HG03521 (cell line): ENCODE results near the gene SLC2A1.

ENCODE experiments used
- ATAC-seq: cut with Tn5 transposase; IDR thresholded peaks from one replicate; pipeline ENCODE4 v1.9.1; 2021; ENCODE audit warnings: mild to moderate bottlenecking, moderate library complexity; ENCODE audit not compliant: unreplicated experiment

SLC2A1 gene

DNA sequence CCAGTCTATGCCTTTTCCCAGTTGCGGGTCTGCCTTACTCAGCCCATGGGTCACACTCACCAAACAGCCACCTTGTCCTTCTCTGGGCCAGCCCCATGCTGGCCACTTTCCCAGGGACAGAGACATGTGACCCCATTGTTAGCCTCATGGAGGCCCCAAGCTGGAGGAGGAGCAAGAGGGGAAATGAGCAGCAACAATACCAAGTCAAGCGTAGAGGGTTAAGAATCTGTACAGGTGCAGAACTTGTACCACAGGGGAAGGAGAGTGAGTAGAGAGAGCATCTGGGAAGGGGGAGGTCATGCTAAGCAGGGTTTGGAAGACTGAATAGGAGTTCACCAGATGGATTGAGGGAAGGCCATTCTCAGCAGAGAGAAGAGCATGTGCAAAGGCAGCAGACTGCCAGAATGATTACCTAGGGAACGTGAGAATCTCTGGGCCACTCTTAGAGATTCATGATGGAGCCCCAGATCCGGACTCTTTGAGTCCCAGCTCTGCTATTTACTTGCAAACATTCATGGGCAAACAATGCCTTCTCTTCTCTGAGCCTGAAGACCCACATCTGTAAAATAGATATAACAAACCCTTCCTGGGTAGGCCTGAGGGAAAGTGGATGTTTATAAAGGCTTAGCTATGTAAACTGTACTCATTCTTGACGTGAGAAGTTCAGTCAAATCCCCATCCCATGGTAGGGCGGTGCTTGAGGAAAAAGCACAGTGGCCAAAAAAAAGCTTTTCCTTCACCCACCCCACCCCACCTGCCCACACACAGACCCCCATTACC is 2.8 kb upstream of the SLC2A1 start:
- ATAC-seq, result no peak

- no peak for ATAC-seq
These were observed 2.1 kb upstream of the SLC2A1 start for GRCh38 chr1:42960566-42961311.

DNA sequence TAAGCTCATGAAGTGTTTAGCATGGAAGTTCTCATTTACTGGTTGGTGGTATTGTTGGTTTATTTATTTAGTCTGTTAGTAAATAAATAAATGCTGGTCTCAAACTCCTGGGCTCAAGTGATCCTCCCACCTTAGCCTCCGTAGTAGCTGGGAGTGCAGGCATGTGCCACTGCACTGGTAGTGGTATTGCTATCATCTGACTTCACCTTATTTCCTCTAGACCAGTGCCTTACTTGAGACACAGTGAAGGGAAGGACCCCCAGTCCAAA is 1.4 kb upstream of the SLC2A1 start:
- no peak for ATAC-seq

DNA sequence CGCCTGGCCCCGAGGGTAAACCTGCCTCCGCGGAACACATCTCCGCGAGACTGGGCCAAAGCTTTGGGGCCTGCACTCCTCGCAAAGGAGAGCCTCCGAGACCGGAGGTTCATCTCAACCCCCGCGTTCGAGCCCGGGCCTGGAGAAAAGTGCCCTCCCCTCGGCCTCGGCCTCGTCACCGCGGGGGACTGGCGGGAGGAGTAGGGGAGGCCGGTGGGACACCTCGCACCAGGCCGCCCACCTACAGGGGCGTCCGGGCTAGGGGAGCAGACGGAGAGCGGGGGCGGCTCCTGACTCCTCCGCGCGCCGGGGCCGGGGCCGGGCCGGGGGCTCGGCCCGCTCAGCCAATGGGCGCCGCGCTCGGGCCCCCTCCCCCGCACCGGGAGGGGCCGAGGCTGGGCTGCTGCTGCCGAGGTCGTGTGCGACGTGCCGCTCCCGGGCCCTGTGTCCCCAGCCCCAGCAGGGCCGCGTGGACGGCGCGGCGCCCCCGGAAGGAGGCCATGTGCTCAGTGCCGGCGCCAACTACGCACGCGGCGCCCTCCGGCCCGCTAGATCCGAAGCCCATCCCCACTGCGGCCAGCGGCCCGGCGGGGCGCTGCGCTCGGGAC is 684 bp downstream of the SLC2A1 start:
- peak; percentile 44 for ATAC-seq

DNA sequence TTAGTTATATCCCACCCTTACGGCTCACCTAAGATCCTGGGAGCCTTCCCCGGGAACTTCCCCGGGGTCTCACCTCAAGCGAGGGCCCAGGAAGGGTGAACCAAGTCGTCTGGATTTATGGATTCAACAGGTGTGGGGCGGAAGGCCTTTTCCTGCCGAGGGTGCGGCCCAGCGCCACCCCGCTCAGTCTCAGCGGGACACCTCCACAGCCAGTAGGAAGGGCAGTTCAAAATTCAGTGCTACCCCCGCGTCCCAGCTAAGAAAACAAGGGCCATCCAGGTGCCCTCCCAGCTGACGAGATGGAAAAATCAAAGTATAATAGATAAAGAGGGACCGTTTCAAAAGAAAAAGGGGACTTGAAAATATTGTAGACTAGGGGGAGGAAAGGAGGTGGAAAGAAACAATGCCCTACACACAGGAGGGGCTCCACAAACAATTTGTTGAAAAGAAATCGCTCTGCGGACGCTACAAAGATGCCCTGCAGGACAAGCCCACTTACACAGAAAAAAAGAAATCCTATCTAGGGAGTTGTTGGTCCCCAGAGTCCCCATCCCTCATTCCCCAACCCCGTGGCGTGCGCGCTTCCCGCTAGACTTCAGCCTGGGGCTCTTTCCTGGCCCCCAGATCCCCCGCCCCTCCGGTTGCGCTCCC is 1.3 kb downstream of the SLC2A1 start:
- ATAC-seq, result no peak

- ATAC-seq, result no peak
These were observed 1.9 kb downstream of the SLC2A1 start for GRCh38 chr1:42956739-42957138.

DNA sequence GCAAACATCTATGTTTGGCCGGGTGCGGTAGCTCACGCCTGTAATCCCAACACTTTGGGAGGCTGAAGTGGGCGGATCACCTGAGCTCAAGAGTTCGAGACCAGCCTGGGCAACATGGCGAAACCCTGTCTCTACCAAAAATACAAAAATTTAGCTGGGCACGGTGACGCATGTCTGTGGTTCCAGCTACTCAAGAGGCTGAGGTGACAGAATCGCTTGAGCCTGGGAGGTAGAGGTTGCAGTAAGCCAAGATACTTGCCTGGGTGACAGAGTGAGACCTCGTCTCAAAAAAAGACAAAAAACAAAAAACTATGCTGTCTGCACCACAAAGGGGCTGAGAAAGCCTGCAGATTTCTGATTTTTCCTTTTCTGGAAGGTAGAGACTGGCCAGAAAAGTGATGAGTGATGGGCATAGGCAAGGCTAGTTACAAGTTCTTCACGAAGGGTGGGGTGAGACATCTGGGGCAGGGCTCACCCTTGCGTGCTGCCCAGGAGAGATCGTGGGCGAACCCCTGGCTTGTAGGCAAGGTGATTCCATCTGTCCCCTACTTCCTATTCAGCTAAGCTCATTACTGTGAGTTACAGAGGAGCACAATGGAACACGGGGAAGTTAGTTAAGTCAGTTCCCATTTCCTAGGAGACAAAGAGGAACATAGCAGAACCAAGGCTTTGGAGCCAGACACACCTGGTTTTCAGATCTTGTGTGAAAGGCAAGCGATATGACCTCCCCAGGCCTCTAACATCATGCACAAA is 3.2 kb downstream of the SLC2A1 start:
- no peak for ATAC-seq

- no peak for ATAC-seq
These were observed 5.2 kb downstream of the SLC2A1 start for GRCh38 chr1:42953182-42954180.

DNA sequence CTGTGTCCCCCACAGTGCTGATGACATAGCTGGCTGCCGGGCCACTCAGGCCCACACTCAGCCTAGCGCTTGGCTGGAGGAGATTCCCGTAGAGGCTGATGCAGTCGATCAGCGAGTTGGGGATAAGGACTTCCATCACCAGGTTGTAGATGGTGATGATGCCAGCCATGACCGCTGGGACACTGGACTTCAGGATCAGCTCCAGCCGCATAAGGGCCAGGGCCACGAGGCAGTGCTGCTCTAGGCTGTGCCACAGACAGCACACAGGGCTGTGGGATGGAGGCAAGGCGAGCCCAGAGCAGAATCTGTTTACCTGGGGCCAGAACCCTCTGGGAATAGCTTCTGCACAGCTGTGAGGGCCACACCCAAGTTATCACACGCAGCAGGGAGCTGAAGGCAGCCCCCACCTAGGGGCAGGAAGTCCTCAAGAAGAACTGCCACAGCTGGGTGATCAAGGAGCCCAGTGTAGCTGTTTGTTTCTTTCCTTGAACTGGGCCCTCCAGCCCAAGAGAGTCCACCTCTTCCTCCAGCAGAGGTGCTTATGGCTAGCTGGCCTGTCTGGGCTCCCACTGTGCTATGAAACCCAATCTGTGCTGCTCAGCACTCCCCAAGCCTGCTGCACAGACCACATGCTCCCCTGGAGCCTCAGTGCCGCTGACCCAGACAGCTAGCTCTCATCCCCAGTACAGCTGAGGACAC is 6.2 kb downstream of the SLC2A1 start:
- no peak for ATAC-seq

DNA sequence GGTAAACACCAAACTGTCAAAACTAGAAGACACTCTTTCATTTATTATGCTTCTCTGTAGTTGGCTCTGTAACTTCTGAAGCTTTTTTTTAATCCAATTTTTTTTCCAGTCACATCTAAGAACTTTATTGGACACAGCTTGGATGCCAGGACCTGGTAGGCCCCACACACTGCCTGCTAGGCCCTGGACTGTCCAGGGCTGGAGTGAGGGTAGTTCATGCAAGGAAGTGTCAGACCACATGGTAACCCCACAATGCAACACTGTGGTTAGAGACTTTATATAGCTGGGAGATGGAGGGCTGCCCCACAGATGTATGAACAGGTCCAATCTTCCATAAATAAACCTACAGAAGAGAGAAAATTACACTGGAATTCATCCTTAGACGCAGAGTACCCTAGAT is 7.1 kb downstream of the SLC2A1 start:
- ATAC-seq, result no peak

GRCh38 chr1:42950116-42950481 is 8.6 kb downstream of the SLC2A1 start:
- no peak for ATAC-seq

- no peak for ATAC-seq
These were observed 9.2 kb downstream of the SLC2A1 start for GRCh38 chr1:42949312-42950115.

- no peak for ATAC-seq
These were observed 10.5 kb downstream of the SLC2A1 start for GRCh38 chr1:42947965-42948732.

GRCh38 chr1:42947117-42947516 is 11.6 kb downstream of the SLC2A1 start:
- no peak for ATAC-seq

- ATAC-seq, result no peak
These were observed 12.4 kb downstream of the SLC2A1 start for GRCh38 chr1:42946120-42946898.

GRCh38 chr1:42945164-42945563 is 13.5 kb downstream of the SLC2A1 start:
- ATAC-seq, result no peak
